IPS DF 6.9 (cell line): ENCODE data around the gene MYB.
"Not testable (repeated sequence)": the region's sequence is repeated elsewhere in the genome, so short reads cannot be mapped to it uniquely, and the experiment has no call there.

Experiments
- DNase-seq: peaks from one replicate; pipeline ENCODE4 v3.0.0-alpha.2; 2013; ENCODE audit warnings: low read depth, low spot score
- H3K27ac ChIP-seq: one replicate; pipeline ENCODE4 v1.5.1; 2013; ENCODE audit warnings: low read length, control low read depth
- H3K27me3 ChIP-seq: 2 replicates; pipeline ENCODE4 v1.6.1; 2013; ENCODE audit warnings: mild to moderate bottlenecking, low read length; ENCODE audit not compliant: control insufficient read depth, insufficient read depth
- H3K36me3 ChIP-seq: 2 replicates; pipeline ENCODE4 v1.6.1; 2013; ENCODE audit warnings: low read length; ENCODE audit not compliant: control insufficient read depth, insufficient read depth
- H3K4me1 ChIP-seq: 2 replicates; pipeline ENCODE4 v1.6.1; 2013; ENCODE audit warnings: low read length; ENCODE audit not compliant: control insufficient read depth, insufficient read depth
- H3K4me3 ChIP-seq: 2 replicates; pipeline ENCODE4 v1.5.1; 2013; ENCODE audit warnings: mild to moderate bottlenecking, low read length
- H3K9me3 ChIP-seq: 2 replicates; pipeline ENCODE4 v1.6.1; 2013; ENCODE audit warnings: low read length, inconsistent platforms; ENCODE audit not compliant: control insufficient read depth, insufficient read depth
- WGBS: extraction: QIAGEN DNeasy Blood & Tissue Kit; methylation state at CpG from one replicate; pipeline ENCODE4 v1.1.7; 2013; ENCODE audit warnings: mixed read lengths, missing lambda C conversion rate; ENCODE audit not compliant: insufficient read length, insufficient coverage; 5-methylcytosine and 5-hydroxymethylcytosine counted together

MYB gene

DNA sequence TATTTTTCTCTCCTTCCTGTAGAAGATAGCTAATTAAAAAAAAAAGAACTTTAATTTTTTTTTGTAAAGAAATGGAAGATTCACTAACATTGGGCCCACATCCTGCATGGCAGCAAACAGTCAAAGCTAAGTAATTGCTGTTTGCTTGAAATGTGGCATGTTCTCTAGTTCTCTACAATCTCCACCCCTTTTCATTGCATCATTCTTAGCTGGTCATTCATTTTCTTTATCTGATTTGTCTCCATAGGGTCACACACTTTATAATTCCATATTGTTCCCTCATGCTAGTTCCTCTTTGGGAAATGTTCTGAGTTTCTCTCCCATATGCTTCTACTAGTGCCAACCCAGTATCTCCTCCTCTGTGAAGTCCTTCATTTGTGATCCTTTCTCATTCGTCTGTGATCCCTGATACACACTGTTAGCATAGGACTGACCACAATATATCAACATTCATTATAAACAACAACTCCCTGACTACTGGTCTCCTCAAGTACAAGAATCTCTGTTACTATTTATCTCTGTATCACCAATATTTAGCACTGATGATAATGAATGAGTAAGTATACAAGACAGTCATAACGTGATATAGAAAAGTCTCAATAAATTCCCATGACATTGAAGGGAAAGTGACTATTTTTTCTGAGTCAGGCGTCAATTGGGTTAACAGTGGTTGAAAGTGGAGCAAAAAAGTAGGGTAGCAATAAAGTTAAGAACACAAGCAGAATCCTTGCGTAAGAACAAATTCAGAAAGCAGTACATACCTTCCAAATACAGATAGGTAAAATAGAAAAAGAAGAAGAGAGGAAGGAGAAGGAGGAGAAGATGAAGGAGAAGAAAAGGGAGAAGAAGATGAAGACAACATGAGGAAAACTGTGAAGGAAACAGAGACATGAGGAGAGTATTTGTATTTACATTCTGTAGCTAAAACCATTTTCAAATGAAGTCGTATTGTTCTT is 33.2 kb upstream of the MYB start:
- H3K27ac ChIP-seq = no peak overlapping the region
- DNase-seq = no peak
- peaks cover 3% of the 10 kb centered on the region; the same call in 1 of the 2 replicates for H3K4me1 ChIP-seq
- no peak overlapping the region for H3K4me3 ChIP-seq
- no peaks in the 10 kb centered on the region for H3K9me3 ChIP-seq
- WGBS = no CpG with 5 or more reads among the region's 5 CpGs
- H3K27me3 ChIP-seq = no peaks in the 10 kb centered on the region
- no peaks in the 10 kb centered on the region for H3K36me3 ChIP-seq

DNA sequence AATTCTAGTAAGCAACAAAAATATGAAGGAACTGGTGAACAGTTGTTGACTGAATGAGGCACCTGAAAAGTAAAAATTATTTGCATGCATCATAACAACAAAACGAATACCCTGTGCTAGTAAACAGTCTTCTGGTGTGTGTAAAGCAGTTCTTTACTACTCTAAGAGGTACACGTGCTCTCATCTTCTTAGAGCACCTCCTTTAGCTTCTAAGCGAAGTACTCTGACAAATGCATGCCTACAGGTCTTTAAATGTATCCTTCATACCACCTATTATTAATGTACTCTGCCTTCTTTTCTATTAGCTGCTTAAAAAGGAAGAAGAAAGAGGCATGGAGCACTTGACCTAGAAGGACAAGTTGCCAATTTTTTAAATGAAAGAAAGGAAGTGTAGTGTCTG is 32.2 kb upstream of the MYB start:
- DNase-seq = no peak
- Histone ChIP-seq H3K36me3 (no peaks in the 10 kb centered on the region), H3K9me3 (no peaks in the 10 kb centered on the region), H3K4me1 (peaks cover 3% of the 10 kb centered on the region; the same call in 1 of the 2 replicates), H3K4me3 (no peak overlapping the region), H3K27me3 (no peaks in the 10 kb centered on the region), H3K27ac (no peak overlapping the region)
- WGBS = no CpG with 5 or more reads among the region's 3 CpGs

DNA sequence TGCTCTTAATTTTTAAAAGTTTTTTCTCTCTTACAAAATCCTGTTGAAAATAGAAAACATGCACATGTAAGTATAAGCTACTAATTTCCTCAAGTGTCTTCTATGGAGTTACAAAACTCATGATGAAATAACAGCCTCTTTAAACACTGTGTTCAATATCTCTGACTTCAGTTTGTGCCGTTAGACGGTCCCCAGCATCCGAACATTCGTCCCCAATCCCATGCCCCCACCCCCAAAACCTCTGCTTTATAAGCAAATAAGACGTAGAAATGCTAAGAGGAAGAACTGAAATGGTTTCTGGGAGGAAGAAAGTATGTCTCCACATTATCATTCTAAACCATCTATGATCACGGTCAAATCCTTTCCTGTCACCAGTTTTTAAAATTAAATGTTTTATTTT is 31.7 kb upstream of the MYB start:
- DNase-seq = no peak
- H3K27me3 ChIP-seq = no peaks in the 10 kb centered on the region

DNA sequence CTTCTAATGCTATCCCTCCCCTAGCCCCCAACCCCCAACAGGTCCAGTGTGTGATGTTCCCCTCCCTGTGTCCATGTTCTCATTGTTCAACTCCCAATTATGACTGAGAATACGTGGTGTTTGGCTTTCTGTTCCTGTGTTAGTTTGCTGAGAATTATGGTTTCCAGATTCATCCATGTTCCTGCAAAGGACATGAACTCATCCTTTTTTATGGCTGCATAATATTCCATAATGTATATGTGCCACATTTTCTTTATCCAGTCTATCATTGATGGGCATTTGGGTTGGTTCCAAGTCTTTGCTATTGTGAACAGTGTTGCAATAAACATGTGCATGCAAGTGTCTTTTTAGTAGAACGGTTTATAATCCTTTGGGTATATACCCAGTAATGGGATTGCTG is 30.6 kb upstream of the MYB start:
- H3K27ac ChIP-seq, H3K4me3 ChIP-seq, H3K9me3 ChIP-seq, H3K27me3 ChIP-seq, H3K4me1 ChIP-seq, DNase-seq, H3K36me3 ChIP-seq: not testable (repeated sequence)
- no CpG with 5 or more reads among the region's 2 CpGs for WGBS

More for the DNA sequence above, 31.7 kb upstream of the MYB start:
- no peaks in the 10 kb centered on the region for H3K9me3 ChIP-seq
- no CpG with 5 or more reads among the region's 6 CpGs for WGBS
- H3K27ac ChIP-seq = no peak overlapping the region
- no peaks in the 10 kb centered on the region for H3K36me3 ChIP-seq
- H3K4me1 ChIP-seq = peaks cover 3% of the 10 kb centered on the region; the same call in 1 of the 2 replicates
- no peak overlapping the region for H3K4me3 ChIP-seq

DNA sequence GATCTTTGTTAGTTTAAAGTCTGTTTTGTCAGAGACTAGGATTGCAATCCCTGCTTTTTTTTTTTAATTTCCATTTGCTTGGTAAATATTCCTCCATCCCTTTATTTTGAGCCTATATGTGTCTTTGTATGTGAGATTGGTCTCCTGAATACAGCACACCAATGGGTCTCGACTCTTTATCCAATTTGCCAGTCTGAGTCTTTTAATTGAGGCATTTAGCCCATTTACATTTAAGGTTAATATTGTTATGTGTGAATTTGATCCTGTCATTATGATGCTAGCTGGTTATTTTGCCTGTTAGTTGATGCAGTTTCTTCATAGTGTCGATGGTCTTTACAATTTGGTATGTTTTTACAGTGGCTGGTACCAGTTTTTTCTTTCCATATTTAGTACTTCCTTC is 27.0 kb upstream of the MYB start:
- no CpG with 5 or more reads among the region's 2 CpGs for WGBS
- H3K27ac ChIP-seq, H3K9me3 ChIP-seq, DNase-seq, H3K36me3 ChIP-seq, H3K4me1 ChIP-seq, H3K27me3 ChIP-seq, H3K4me3 ChIP-seq: not testable (repeated sequence)

DNA sequence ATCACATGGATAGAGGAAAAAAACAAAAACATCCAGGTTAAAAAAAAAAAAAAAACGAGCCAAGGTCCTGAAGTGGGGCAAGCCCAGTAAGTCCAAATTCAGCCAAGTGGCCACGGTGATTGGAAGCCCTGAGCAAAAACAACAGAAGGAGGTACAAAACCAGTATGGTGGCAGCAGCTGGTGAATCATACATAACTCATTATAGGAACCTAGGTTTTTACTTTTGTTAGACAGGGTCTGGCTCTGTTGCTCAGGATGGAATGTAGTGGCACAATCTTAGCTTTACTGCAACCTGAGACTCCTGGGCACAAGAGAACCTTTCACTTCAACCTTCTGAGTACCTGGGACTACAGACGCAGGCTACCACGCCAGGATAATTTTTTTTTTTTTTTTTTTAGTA is 22.7 kb upstream of the MYB start:
- H3K4me1 ChIP-seq = no peaks in the 10 kb centered on the region
- H3K9me3 ChIP-seq = no peaks in the 10 kb centered on the region
- no peak overlapping the region for H3K27ac ChIP-seq
- H3K36me3 ChIP-seq = no peaks in the 10 kb centered on the region
- no peak overlapping the region for H3K4me3 ChIP-seq
- no CpG with 5 or more reads among the region's 4 CpGs for WGBS
- H3K27me3 ChIP-seq = no peaks in the 10 kb centered on the region
- DNase-seq = no peak

DNA sequence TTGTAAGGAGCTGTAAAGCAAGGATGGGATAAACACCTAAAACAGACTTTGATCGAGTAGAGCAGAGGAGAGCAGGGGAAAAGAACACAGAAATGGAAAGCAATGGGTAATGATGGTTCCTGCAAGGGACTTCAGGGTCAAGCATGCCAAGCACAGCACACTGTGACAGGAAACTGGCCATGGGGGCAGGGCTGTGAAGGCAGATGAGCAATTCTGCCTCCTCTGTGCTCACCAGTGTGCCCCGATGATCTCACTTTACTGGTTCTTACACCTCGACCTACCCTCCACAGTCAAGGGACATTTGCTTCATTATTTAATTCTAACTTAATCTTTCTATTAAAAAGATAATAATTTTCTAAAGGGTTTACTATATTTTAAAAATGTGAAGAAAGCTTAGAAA is 21.6 kb upstream of the MYB start:
- no peak overlapping the region for H3K4me3 ChIP-seq
- H3K27ac ChIP-seq = no peak overlapping the region
- WGBS = no CpG with 5 or more reads among the region's 3 CpGs
- H3K36me3 ChIP-seq = no peaks in the 10 kb centered on the region
- no peak for DNase-seq
- H3K27me3 ChIP-seq = no peaks in the 10 kb centered on the region
- H3K9me3 ChIP-seq = no peaks in the 10 kb centered on the region
- H3K4me1 ChIP-seq = no peaks in the 10 kb centered on the region

DNA sequence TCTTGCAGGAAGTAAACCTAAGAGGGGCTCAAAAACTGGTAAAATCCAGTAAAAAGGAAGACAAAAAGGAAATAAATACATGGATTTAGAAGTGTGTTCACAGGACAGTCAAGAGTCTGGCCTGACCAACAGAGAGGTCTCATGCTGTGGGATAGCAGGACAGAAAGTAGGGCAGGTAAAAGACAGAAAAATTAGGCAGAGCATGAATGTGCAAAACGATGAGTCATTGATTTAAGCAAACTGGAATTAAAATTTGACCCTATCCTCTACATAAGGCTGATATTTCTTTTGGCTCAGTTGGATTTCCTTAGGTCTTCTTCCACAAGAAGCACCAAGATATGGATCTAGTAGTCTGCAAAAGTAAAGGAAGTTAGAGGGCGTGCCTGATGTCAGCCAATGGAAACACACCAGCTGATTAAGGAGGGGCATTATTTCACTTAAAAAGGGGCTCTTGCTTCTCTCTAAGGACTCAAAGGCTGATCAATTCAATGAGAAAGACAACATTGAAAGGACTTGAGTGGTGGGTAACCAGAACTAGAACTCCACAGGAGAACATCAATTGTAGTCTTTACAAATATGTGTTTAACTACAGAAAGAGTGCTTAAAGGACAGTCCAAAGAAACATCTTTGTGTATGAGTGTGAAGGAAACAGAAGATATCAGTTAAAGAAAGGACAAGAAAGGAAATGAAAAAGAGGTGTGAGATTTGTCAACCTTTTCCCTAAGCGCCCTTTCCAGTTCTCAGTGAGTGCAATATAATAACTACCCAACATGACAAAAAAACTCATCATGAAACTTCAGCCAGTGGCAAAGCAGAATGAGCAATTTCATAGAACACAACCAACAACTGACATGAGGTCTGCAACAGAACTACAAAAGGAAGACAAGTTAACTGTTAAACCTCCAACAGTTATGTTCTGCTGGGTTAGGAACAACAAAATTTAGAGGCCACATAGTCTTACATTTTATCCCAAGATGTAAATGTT is 19.4 kb upstream of the MYB start:
- Histone ChIP-seq H3K27me3 (no peaks in the 10 kb centered on the region), H3K27ac (no peak overlapping the region), H3K4me1 (no peaks in the 10 kb centered on the region), H3K36me3 (no peaks in the 10 kb centered on the region), H3K4me3 (no peak overlapping the region), H3K9me3 (no peaks in the 10 kb centered on the region)
- WGBS = no CpG with 5 or more reads among the region's 3 CpGs
- DNase-seq = no peak

DNA sequence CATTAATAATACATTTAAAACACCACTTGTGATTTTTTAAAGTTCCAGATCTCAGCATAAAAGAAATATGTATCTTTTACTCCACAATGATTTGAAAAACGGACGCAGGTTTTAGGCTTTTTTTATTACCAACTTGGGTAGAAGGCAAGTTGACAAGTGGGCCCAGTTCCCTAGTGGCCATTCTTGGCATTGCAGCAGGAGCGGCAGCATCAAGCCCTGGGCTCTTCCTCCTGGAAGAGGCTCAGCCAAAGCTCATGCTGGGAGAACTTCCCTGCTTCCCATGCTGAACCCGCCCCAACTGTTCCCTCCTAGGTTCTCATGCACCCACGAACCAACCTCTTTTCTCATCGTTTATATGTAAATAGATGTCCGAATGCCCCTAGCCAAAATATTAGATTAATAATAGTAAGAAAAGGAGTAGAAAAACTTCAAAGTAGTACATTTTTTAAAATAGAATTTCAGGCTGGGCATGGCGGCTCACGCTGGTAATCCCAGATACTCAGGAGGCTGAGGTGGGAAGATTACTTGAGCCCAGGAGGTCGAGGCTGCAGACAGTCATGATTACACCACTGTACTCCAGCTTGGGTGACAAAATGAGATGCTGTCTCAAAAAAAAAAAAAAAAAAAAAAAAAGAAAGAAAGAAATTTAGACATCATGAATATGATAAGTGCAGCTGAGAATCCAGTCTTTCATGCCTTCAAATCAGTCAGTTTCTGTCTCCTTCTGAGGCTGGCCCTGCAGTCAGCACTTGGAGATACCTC is 18.2 kb upstream of the MYB start:
- Histone ChIP-seq H3K4me1 (no peaks in the 10 kb centered on the region), H3K4me3 (no peak overlapping the region), H3K9me3 (no peaks in the 10 kb centered on the region), H3K36me3 (no peaks in the 10 kb centered on the region), H3K27ac (no peak overlapping the region), H3K27me3 (no peaks in the 10 kb centered on the region)
- DNase-seq = peak; percentile 78
- no CpG with 5 or more reads among the region's 10 CpGs for WGBS

DNA sequence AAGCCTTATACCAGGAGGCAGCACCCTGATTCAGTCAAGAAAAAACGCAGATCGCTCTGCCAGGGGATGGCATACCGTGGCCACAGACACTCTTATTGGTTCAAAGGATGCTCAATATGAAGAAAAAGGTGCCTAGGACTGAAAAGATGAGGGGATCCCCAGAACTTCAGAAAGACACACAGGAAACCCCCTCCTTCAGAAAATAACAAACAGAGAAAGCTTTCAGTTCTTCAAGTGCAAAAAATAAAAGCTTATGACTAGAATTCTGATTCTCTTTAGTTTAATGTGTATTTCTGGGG is 17.7 kb upstream of the MYB start:
- H3K27me3 ChIP-seq = no peaks in the 10 kb centered on the region
- no peak overlapping the region for H3K4me3 ChIP-seq
- no peak for DNase-seq

More for the DNA sequence above, 17.7 kb upstream of the MYB start:
- no CpG with 5 or more reads among the region's 3 CpGs for WGBS
- Histone ChIP-seq H3K4me1 (no peaks in the 10 kb centered on the region), H3K36me3 (no peaks in the 10 kb centered on the region), H3K9me3 (no peaks in the 10 kb centered on the region), H3K27ac (no peak overlapping the region)
